ENCODE results near the gene ASS1. TPM values are rescaled to one million over a fixed set of nuclear protein-coding genes. Genes with fewer than 3 reads are reported as not detected.

Gene ASS1
- total RNA-seq, 1 experiment from 2014 or later: 118 TPM

GRCh38 chr9:130396581-130396980 is 48.2 kb upstream of the ASS1 start:
- ChIA-PET POLR2A (no interaction called here), CTCF (no interaction called here)
- Mint-ChIP-seq H3K9me3 (ENCODE audit: unreplicated experiment) (no peaks in the 10 kb centered on the region), H3K4me1 (ENCODE audit: low read depth, unreplicated experiment) (no peaks in the 10 kb centered on the region), H3K27ac (ENCODE audit: unreplicated experiment) (no peak overlapping the region), H3K36me3 (ENCODE audit: insufficient read depth, unreplicated experiment) (no peaks in the 10 kb centered on the region), H3K27me3 (ENCODE audit: insufficient read depth, unreplicated experiment) (no peaks in the 10 kb centered on the region), H3K4me3 (ENCODE audit: unreplicated experiment) (no peak overlapping the region)
- no peak for DNase-seq
- BruUV-seq (replicated peaks): no TSS peak
- Histone ChIP-seq H3K4me3 (ENCODE audit: low read depth, low read length) (no peak overlapping the region), H3K9me3 (no peaks in the 10 kb centered on the region), H3K36me3 (ENCODE audit: control insufficient read depth, insufficient read depth, low read length) (no peaks in the 10 kb centered on the region), H3K27me3 (replicated peaks; ENCODE audit: control insufficient read depth, insufficient read depth, low read length) (no peaks in the 10 kb centered on the region), H3K4me1 (no peaks in the 10 kb centered on the region)
- TF ChIP-seq CTCF (IDR thresholded peaks at IDR 0.05; ENCODE audit: insufficient read depth in 1 of 2, low read depth in 1 of 2, low read length in 1 of 2, severe bottlenecking in 1 of 2, unreplicated experiment in 1 of 2): no peak
- intact Hi-C loops (cut with micrococcal nuclease; ENCODE audit: unreplicated experiment): no loop called here

- H3K27ac Mint-ChIP-seq (ENCODE audit: unreplicated experiment): no peak overlapping the region
- Histone ChIP-seq H3K27me3 (replicated peaks; ENCODE audit: control insufficient read depth, insufficient read depth, low read length) (no peaks in the 10 kb centered on the region), H3K9me3 (no peaks in the 10 kb centered on the region), H3K36me3 (ENCODE audit: control insufficient read depth, insufficient read depth, low read length) (no peaks in the 10 kb centered on the region), H3K4me1 (no peaks in the 10 kb centered on the region), H3K4me3 (ENCODE audit: low read depth, low read length) (no peak overlapping the region)
- no peak for DNase-seq
- CTCF ChIA-PET: interaction anchor here (0.6 to 1.2 kb wide), 3 partner anchors 16 to 569 kb away, joined by 3 to 4 read pairs (median 4); no protein-coding TSS in a partner anchor
- H3K27me3 Mint-ChIP-seq (ENCODE audit: insufficient read depth, unreplicated experiment): no peaks in the 10 kb centered on the region
- intact Hi-C loops (cut with micrococcal nuclease; ENCODE audit: unreplicated experiment): no loop called here
- H3K4me1 Mint-ChIP-seq (ENCODE audit: low read depth, unreplicated experiment): no peaks in the 10 kb centered on the region
- no peaks in the 10 kb centered on the region for H3K9me3 Mint-ChIP-seq (ENCODE audit: unreplicated experiment)
- H3K4me3 Mint-ChIP-seq (ENCODE audit: unreplicated experiment): no peak overlapping the region
- H3K36me3 Mint-ChIP-seq (ENCODE audit: insufficient read depth, unreplicated experiment): no peaks in the 10 kb centered on the region
- POLR2A ChIA-PET: no interaction called here
- no peak for TF ChIP-seq CTCF (IDR thresholded peaks at IDR 0.05; ENCODE audit: insufficient read depth in 1 of 2, low read depth in 1 of 2, low read length in 1 of 2, severe bottlenecking in 1 of 2, unreplicated experiment in 1 of 2)
- no TSS peak for BruUV-seq (replicated peaks)
Observed at GRCh38 chr9:130398487-130399240, 46.1 kb upstream of the ASS1 start.

- no peaks in the 10 kb centered on the region for H3K27me3 ChIP-seq (replicated peaks; ENCODE audit: control insufficient read depth, insufficient read depth, low read length)
- no peak overlapping the region for H3K27ac Mint-ChIP-seq (ENCODE audit: unreplicated experiment)
- CTCF ChIA-PET: interaction anchor here (1.2 kb wide), 1 partner anchor 14 kb away, joined by 4 read pairs; no protein-coding TSS in a partner anchor
- no TSS peak for BruUV-seq (replicated peaks)
- no peaks in the 10 kb centered on the region for H3K36me3 ChIP-seq (ENCODE audit: control insufficient read depth, insufficient read depth, low read length)
- H3K4me3 Mint-ChIP-seq (ENCODE audit: unreplicated experiment): no peak overlapping the region
- no peak overlapping the region for H3K4me3 ChIP-seq (ENCODE audit: low read depth, low read length)
- no peaks in the 10 kb centered on the region for H3K9me3 Mint-ChIP-seq (ENCODE audit: unreplicated experiment)
- TF ChIP-seq CTCF (IDR thresholded peaks at IDR 0.05; ENCODE audit: insufficient read depth in 1 of 2, low read depth in 1 of 2, low read length in 1 of 2, severe bottlenecking in 1 of 2, unreplicated experiment in 1 of 2): no peak
- no peaks in the 10 kb centered on the region for H3K9me3 ChIP-seq
- H3K27me3 Mint-ChIP-seq (ENCODE audit: insufficient read depth, unreplicated experiment): no peaks in the 10 kb centered on the region
- POLR2A ChIA-PET: no interaction called here
- no peaks in the 10 kb centered on the region for H3K36me3 Mint-ChIP-seq (ENCODE audit: insufficient read depth, unreplicated experiment)
- DNase-seq: no peak
- H3K4me1 ChIP-seq: no peaks in the 10 kb centered on the region
- intact Hi-C loops (cut with micrococcal nuclease; ENCODE audit: unreplicated experiment): no loop called here
- H3K4me1 Mint-ChIP-seq (ENCODE audit: low read depth, unreplicated experiment): no peaks in the 10 kb centered on the region
Observed at GRCh38 chr9:130399768-130400167, 45.0 kb upstream of the ASS1 start.

Measured in Caco-2 (cell line).